ENCODE results near the gene GNAS.
"Not testable (repeated sequence)": the region's sequence is repeated elsewhere in the genome, so short reads cannot be mapped to it uniquely, and the experiment has no call there.

Gene GNAS

DNA sequence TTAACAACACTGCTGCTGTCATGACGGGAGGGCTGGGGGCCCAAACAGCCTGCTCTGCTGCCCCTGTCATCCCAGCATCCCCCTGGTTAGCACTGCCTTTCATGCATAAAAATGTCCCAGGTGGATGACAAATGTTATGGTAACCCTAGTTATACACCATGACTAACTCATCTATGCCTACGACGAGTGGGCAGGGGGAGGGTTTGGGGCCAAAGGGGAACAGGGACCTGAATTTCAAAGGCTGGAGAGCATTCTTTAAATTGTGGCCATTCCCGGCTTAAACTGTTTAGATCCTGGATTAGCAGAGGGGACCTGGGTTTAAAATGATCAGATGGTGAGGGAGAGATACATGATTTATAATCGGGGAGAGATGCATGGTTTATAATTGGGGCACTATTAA, 26.2 kb upstream of the GNAS start:
- peak; percentile 91 for FAIRE-seq
- no peak for DNase-seq (ENCODE audit: insufficient read length, low spot score)

- peak; percentile 89 for FAIRE-seq
- DNase-seq (ENCODE audit: insufficient read length, low spot score), result no peak
Measured at GRCh38 chr20:58828136-58828535, 24.4 kb upstream of the GNAS start.

DNA sequence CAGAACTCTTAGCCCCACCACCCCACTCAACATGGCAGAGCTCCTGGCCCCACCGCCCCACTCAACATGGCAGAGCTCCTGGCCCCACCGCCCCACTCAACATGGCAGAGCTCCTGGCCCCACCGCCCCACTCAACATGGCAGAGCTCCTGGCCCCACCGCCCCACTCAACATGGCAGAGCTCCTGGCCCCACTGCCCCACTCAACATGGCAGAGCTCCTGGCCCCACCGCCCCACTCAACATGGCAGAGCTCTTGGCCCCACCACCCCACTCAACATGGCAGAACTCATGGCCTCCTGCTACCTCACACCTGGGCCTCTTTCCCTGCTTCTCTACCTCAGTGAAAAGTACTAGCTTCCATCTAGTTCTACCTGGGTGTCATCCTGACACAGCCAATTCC, 23.7 kb upstream of the GNAS start:
- not testable (repeated sequence) for DNase-seq (ENCODE audit: insufficient read length, low spot score); FAIRE-seq

- FAIRE-seq, result peak; percentile 9
- DNase-seq (ENCODE audit: insufficient read length, low spot score), result no peak
Measured at GRCh38 chr20:58829531-58829941, 23.0 kb upstream of the GNAS start.

DNA sequence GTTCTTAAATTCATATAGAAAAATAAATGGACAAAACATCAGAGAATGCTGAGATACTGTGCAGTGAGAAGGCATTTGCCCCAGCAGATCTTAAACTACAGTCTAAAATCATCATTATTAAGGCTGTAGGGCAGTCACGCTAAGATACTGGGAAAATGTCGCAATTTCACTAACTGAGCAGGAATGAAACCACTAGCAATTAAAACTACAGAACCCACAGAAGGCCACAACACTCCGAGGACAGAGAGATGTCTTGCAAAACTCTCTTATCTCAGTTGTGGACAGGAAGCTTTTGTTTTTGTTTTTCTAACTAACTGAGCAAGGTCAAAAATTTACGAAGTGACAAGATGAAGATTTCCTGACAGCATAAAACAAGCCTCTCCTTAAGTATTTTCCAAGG, 20.1 kb upstream of the GNAS start:
- no peak for DNase-seq (ENCODE audit: insufficient read length, low spot score)
- FAIRE-seq, result no peak

- FAIRE-seq (no peak), DNase-seq (ENCODE audit: insufficient read length, low spot score) (no peak)
Measured at GRCh38 chr20:58833921-58834320, 18.6 kb upstream of the GNAS start.

GRCh38 chr20:58835231-58835630, 17.3 kb upstream of the GNAS start:
- no peak for DNase-seq (ENCODE audit: insufficient read length, low spot score)
- FAIRE-seq, result no peak

DNA sequence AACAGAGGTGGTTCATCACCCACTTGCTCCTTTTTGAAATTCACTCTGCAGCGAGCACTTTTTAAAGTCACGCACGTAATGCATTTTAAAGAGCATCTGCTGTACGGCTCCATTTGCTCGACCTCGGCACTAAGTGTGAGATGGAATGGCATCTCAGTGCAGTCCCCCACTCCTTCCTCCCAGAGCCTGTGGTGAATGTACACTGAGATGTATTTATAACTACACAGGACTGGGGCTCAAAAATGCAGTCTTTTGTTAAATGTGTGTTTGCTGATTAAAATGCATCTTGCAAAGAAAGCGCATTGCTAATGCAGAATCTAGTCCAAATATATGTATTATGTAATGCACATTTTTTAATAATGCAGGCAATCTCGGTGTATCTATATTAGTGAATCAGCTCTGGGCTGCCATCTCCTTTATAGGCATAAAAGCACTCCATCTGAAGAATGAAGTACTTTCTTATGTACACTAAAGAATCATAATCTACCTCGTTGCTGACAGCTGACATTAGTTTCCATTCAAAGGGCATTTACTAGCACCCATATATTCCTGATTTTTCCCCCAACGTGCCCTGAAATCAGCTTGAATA, 15.8 kb upstream of the GNAS start:
- DNase-seq (ENCODE audit: insufficient read length, low spot score) (no peak), FAIRE-seq (peak; percentile 51)

GRCh38 chr20:58837717-58838116, 14.8 kb upstream of the GNAS start:
- FAIRE-seq, result no peak

DNA sequence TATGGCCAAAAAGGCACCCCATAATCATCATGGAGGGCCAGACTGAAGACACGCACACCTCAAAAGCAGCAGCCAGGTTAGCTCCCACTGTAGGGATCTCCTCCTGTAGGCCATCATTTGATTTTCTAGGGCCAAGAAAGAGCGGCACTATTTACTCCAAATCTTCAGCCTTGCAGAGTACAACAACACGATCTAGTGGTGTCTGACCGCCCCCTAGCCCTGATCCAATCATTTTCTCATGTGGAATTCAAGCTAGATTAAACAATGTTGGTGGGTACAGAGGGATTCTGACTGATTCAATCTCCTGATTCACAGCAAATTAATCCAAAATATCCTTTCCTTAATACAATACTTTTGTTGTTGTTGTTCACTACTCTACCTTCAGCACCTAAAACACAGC, 14.3 kb upstream of the GNAS start:
- DNase-seq (ENCODE audit: insufficient read length, low spot score) (no peak), FAIRE-seq (peak; percentile 95)

More at GRCh38 chr20:58837717-58838116, 14.8 kb upstream of the GNAS start:
- no peak for DNase-seq (ENCODE audit: insufficient read length, low spot score)

GRCh38 chr20:58839474-58839874, 13.0 kb upstream of the GNAS start:
- peak; percentile 100 for FAIRE-seq
- peak; percentile 94 for DNase-seq (ENCODE audit: insufficient read length, low spot score)

GRCh38 chr20:58839991-58840747, 12.3 kb upstream of the GNAS start:
- FAIRE-seq (no peak), DNase-seq (ENCODE audit: insufficient read length, low spot score) (no peak)

GRCh38 chr20:58840816-58841538, 11.5 kb upstream of the GNAS start:
- FAIRE-seq (peak; percentile 57), DNase-seq (ENCODE audit: insufficient read length, low spot score) (no peak)

GRCh38 chr20:58841539-58842264, 10.8 kb upstream of the GNAS start:
- DNase-seq (ENCODE audit: insufficient read length, low spot score), result no peak
- FAIRE-seq, result peak; percentile 91

DNA sequence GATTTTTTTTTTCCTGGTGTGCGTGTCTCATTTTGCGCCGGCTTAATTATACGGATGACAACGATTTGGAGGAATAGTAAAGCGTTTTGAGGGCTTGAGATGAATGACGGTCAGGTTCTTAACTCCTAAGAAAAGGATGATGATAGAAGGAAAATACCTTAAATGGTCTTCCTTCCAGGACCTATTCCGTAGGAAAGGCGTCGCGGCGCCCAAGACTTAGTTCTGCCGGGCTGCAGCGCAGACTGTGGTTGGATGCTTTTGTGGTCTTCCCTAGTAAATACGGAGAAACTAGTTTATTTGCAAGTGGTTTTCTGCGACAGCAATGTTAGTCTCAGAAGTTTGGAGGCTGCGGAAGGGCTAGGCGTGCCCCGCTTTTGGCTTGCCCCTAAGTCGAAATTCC, 10.2 kb upstream of the GNAS start:
- DNase-seq (ENCODE audit: insufficient read length, low spot score) (no peak), FAIRE-seq (peak; percentile 75)

- DNase-seq (ENCODE audit: insufficient read length, low spot score), result no peak
Measured at GRCh38 chr20:58843128-58843556, 9.4 kb upstream of the GNAS start.

DNA sequence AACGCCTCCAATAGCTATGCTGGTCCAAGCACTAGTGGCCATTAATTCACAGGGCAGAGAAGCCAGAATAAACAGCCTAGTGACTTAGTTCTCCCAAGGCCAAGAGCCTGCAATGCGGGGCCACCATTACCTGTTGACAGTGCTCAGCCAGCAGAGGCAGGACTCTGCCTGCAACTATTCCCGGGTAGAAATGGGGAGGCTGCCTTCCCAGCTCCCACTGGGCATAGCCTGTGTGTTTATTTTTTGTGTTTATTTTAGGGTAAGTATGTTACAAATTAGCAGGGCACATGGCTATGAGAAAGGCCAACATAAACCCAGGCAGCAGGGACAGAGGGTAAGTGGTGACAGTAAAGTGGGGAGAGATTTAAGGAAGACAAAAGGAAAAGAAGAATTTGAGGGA, 6.8 kb upstream of the GNAS start:
- FAIRE-seq, result peak; percentile 54
- DNase-seq (ENCODE audit: insufficient read length, low spot score), result no peak

More at GRCh38 chr20:58843128-58843556, 9.4 kb upstream of the GNAS start:
- FAIRE-seq, result no peak

- DNase-seq (ENCODE audit: insufficient read length, low spot score), result no peak
- FAIRE-seq, result no peak
Measured at GRCh38 chr20:58847463-58847862, 5.1 kb upstream of the GNAS start.

DNA sequence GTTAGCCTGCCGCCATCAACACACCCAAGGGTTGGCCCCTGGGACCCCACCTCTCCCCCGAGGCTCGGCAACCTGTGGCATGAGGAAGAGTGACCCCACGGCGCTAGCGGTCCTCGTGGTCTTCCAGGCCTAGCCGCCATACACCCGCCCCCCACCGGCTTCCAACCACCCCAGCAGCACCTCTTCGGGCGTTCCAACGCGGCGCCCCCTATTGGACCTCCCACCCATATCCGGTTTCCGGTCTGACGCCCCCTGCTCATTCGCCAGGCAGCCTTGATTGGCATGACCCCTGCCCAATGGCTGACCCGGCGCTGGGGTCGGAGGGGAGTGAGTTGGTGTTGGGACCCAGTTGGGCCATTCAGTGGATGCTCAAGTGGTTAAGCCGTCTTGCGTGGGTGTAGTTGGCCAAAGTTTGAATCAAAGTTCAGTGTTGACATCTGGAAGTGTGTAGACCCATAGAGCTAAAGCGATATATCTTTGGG, 1.8 kb upstream of the GNAS start, which contains the start of gene GNAS-AS1:
TSS of gene GNAS-AS1 (minus strand) at position 210 of the 482 bp plus-strand sequence.
- FAIRE-seq, result peak; percentile 94

GRCh38 chr20:58851221-58851968, 1.1 kb upstream of the GNAS start:
- FAIRE-seq (peak; percentile 88), DNase-seq (ENCODE audit: insufficient read length, low spot score) (no peak)

More for the DNA sequence above, 1.8 kb upstream of the GNAS start, which contains the start of gene GNAS-AS1:
- DNase-seq (ENCODE audit: insufficient read length, low spot score), result peak; percentile 92
